ENCODE measurements around the gene SH3PXD2B. TPM values are rescaled to one million over a fixed set of nuclear protein-coding genes. Genes with fewer than 3 reads are reported as not detected.
A peak's percentile ranks its signal among the peaks of the same experiment; 100 is the strongest.

The SH3PXD2B gene
- total and polyA plus RNA-seq, 2 of the 13 experiments (the other 11 are each of a cell fraction or from before 2014, with no cell fraction given), result 3.4 to 4.6 TPM

GRCh38 chr5:172414531-172415361 is 39.6 kb downstream of the SH3PXD2B start (continued):
- peak; percentile 57; the same call in 1 of the 2 replicates for TF ChIP-seq RERE (CRISPR knock-in tag; IDR thresholded peaks at IDR 0.05; ENCODE audit: low read depth)
- no peak for TF ChIP-seq MNT (IDR thresholded peaks at IDR 0.05)
- peak; percentile 79 for TF ChIP-seq ZNF747 (CRISPR knock-in tag; IDR thresholded peaks at IDR 0.05; ENCODE audit: borderline replicate concordance)
- 0 out of 2 replicates have a peak, but pooled peaks have one; percentile 65 for TF ChIP-seq MIXL1 (CRISPR knock-in tag; IDR thresholded peaks at IDR 0.05)
- peak; percentile 64; the same call in 1 of the 2 replicates for TF ChIP-seq ZNF350 (CRISPR knock-in tag; IDR thresholded peaks at IDR 0.05; ENCODE audit: borderline replicate concordance, low read depth)
- TF ChIP-seq ZNF24 (IDR thresholded peaks at IDR 0.05), result no peak
- TF ChIP-seq ISL2 (CRISPR knock-in tag; IDR thresholded peaks at IDR 0.05), result peak; percentile 59; the same call in 1 of the 2 replicates
- peak; percentile 59 for TF ChIP-seq NFYC (CRISPR knock-in tag; IDR thresholded peaks at IDR 0.05)
- 0 out of 2 replicates have a peak, but pooled peaks have one; percentile 63 for TF ChIP-seq ZNF274 (CRISPR knock-in tag; IDR thresholded peaks at IDR 0.05)
- no peak for TF ChIP-seq ZUFSP (CRISPR knock-in tag; IDR thresholded peaks at IDR 0.05; ENCODE audit: borderline replicate concordance)
- TF ChIP-seq ZNF362 (CRISPR knock-in tag; IDR thresholded peaks at IDR 0.05; ENCODE audit: borderline replicate concordance), result peak; percentile 42; the same call in 1 of the 2 replicates
- peak; percentile 89 for TF ChIP-seq IRF2 (CRISPR knock-in tag; IDR thresholded peaks at IDR 0.05)
- peak; percentile 65 for TF ChIP-seq ZEB1 (IDR thresholded peaks at IDR 0.05; ENCODE audit: insufficient replicate concordance, low read depth)
- TF ChIP-seq ZNF205 (CRISPR knock-in tag; IDR thresholded peaks at IDR 0.05), result peak; percentile 68; the same call in 1 of the 2 replicates
- TF ChIP-seq ZNF607 (CRISPR knock-in tag; IDR thresholded peaks at IDR 0.05; ENCODE audit: borderline replicate concordance), result no peak
- TF ChIP-seq SP5 (CRISPR knock-in tag; IDR thresholded peaks at IDR 0.05; ENCODE audit: borderline replicate concordance, low read depth), result peak; percentile 42; the same call in 1 of the 2 replicates
- TF ChIP-seq NFIC (IDR thresholded peaks at IDR 0.05; ENCODE audit: low read length), result 0 out of 2 replicates have a peak, but pooled peaks have one; percentile 16
- TF ChIP-seq ZNF792 (CRISPR knock-in tag; IDR thresholded peaks at IDR 0.05), result peak; percentile 36; the same call in 1 of the 2 replicates
- no peak for TF ChIP-seq ZNF317 (CRISPR knock-in tag; IDR thresholded peaks at IDR 0.05)
- TF ChIP-seq ZNF619 (CRISPR knock-in tag; IDR thresholded peaks at IDR 0.05), result peak; percentile 56; the same call in 1 of the 2 replicates
